Tibial nerve (tissue), 4 donors: Measurements from ENCODE around the gene SLC35A5. TPM values are rescaled to one million over a fixed set of nuclear protein-coding genes. Genes with fewer than 3 reads are reported as not detected.

Experiments
- DNase-seq, 2 donors: peaks; one replicate each; pipeline ENCODE4 v3.0.0-alpha.2; 2019; ENCODE audit warnings: low spot score in 2 of 2
- H3K27ac ChIP-seq, 4 donors: fragments of 200-600 bp; sonication (generic) in 3 of 4; one replicate each; pipeline ENCODE4 v1.5.1; 2017 to 2019; ENCODE audit warnings: mild to moderate bottlenecking in 1 of 4
- H3K27me3 ChIP-seq, 2 donors: fragments of 200-600 bp; sonication (generic) in 1 of 2; one replicate each; pipeline versions ENCODE4 v1.5.1 to v1.6.0; 2017 to 2019
- H3K36me3 ChIP-seq, 3 donors: fragments of 200-600 bp; sonication (generic); one replicate each; pipeline ENCODE4 v1.5.1; 2018 to 2019
- H3K4me1 ChIP-seq, 4 donors: fragments of 200-600 bp; sonication (generic) in 3 of 4; one replicate each; pipeline ENCODE4 v1.5.1; 2017 to 2019
- H3K4me3 ChIP-seq, 4 donors: fragments of 200-600 bp; sonication (generic) in 3 of 4; one replicate each; pipeline ENCODE4 v1.5.1; 2017 to 2019; ENCODE audit warnings: mild to moderate bottlenecking in 1 of 4, moderate library complexity in 1 of 4
- H3K9me3 ChIP-seq, 4 donors: fragments of 200-600 bp; sonication (generic) in 3 of 4; one replicate each; pipeline ENCODE4 v1.5.1; 2017 to 2019
- EP300 ChIP-seq, 2 donors: sonication (generic); formaldehyde crosslinking; IDR thresholded peaks; one replicate each; pipeline ENCODE4 v1.6.1; 2017; ENCODE audit warnings: antibody characterized with exemption in 2 of 2, mild to moderate bottlenecking in 1 of 2
- POLR2A ChIP-seq, 2 donors: fragments of 450-650 bp; IDR thresholded peaks; one replicate each; pipeline ENCODE4 v1.6.1; 2017; ENCODE audit warnings: antibody characterized with exemption in 2 of 2, mild to moderate bottlenecking in 2 of 2, moderate library complexity in 2 of 2
- WGBS, 2 donors: methylation state at CpG; one replicate each; pipeline ENCODE4 v1.1.5; 2018; 5-methylcytosine and 5-hydroxymethylcytosine counted together
- total RNA-seq, 4 donors: library from RNA; depleted of rRNA; stranded (reverse); fragments of >200 nt; gene quantifications; one replicate each; pipeline ENCODE4 v1.1.0, GENCODE V29; 2016
- TF ChIP-seq, protein P1 (sequence below), 5 experiments: fragments of 200-600 bp in 3 of 5; fragments of 450-650 bp in 2 of 5; sonication (generic) in 3 of 5; IDR thresholded peaks; one replicate each; pipeline ENCODE4 v1.5.1; 2016 to 2019; ENCODE audit warnings: antibody characterized with exemption in 5 of 5, mild to moderate bottlenecking in 3 of 5, moderate library complexity in 2 of 5

Gene SLC35A5
- total RNA-seq, 4 donors from 2014 or later: 19.0 to 30.4 (median 25.0) TPM

GRCh38 chr3:112564940-112565305 is 3.1 kb downstream of the SLC35A5 start:
- Histone ChIP-seq H3K27ac (no peak overlapping the region), H3K27me3 (no peaks in the 10 kb centered on the region), H3K4me1 (peaks cover 0 to 33% (median 15%) of the 10 kb centered on the region in 4 donors), H3K4me3 (no peak overlapping the region), H3K9me3 (no peaks in the 10 kb centered on the region), H3K36me3 (peaks cover 0 to 43% (median 0%) of the 10 kb centered on the region in 3 donors)
- DNase-seq: no peak
- TF ChIP-seq POLR2A (IDR thresholded peaks at IDR 0.05): no peak
- TF ChIP-seq, protein P1, sequence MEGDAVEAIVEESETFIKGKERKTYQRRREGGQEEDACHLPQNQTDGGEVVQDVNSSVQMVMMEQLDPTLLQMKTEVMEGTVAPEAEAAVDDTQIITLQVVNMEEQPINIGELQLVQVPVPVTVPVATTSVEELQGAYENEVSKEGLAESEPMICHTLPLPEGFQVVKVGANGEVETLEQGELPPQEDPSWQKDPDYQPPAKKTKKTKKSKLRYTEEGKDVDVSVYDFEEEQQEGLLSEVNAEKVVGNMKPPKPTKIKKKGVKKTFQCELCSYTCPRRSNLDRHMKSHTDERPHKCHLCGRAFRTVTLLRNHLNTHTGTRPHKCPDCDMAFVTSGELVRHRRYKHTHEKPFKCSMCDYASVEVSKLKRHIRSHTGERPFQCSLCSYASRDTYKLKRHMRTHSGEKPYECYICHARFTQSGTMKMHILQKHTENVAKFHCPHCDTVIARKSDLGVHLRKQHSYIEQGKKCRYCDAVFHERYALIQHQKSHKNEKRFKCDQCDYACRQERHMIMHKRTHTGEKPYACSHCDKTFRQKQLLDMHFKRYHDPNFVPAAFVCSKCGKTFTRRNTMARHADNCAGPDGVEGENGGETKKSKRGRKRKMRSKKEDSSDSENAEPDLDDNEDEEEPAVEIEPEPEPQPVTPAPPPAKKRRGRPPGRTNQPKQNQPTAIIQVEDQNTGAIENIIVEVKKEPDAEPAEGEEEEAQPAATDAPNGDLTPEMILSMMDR (IDR thresholded peaks at IDR 0.05): no peak
- TF ChIP-seq EP300 (IDR thresholded peaks at IDR 0.05): no peak

GRCh38 chr3:112568642-112569041 is 6.8 kb downstream of the SLC35A5 start:
- no peaks in the 10 kb centered on the region for H3K9me3 ChIP-seq
- 81 to 82% methylated on average over 2 of the region's 2 CpGs for WGBS, 2 donors
- TF ChIP-seq EP300 (IDR thresholded peaks at IDR 0.05) (no peak), POLR2A (IDR thresholded peaks at IDR 0.05) (no peak)
- TF ChIP-seq, protein P1 (IDR thresholded peaks at IDR 0.05): no peak
- no peak for DNase-seq
- H3K27me3 ChIP-seq: no peaks in the 10 kb centered on the region
- H3K36me3 ChIP-seq: peaks cover 0 to 73% (median 4%) of the 10 kb centered on the region in 3 donors
- no peak overlapping the region for H3K4me3 ChIP-seq
- H3K4me1 ChIP-seq: peaks cover 0 to 14% (median 0%) of the 10 kb centered on the region in 4 donors
- no peak overlapping the region for H3K27ac ChIP-seq

DNA sequence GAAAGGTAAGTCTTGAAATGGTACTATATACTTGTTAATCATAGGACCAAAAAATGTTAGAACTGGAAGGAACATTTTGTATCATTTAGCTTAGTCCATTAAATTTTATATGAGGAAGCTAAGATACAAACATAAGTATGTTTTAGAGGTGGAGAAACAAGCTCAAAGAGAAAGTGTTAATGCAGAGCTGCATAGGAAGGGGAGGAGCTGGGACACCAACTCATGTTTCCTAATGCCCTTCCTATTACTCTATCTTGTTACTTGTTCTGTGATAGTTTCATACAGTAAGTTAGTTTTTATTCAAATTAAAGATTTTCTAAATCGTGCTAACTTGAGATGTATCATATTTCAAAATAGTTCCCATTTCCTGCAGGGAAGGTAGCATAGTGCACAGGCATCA is 7.4 kb downstream of the SLC35A5 start:
- WGBS, 2 donors: 60 to 64% methylated on average over 1 of the region's 1 CpG
- DNase-seq: no peak
- no peaks in the 10 kb centered on the region for H3K9me3 ChIP-seq
- peaks cover 0 to 79% (median 4%) of the 10 kb centered on the region in 3 donors for H3K36me3 ChIP-seq
- no peak overlapping the region for H3K27ac ChIP-seq
- H3K4me3 ChIP-seq: no peak overlapping the region
- no peaks in the 10 kb centered on the region for H3K27me3 ChIP-seq
- TF ChIP-seq POLR2A (IDR thresholded peaks at IDR 0.05) (no peak), EP300 (IDR thresholded peaks at IDR 0.05) (no peak)
- TF ChIP-seq, protein P1 (IDR thresholded peaks at IDR 0.05): no peak
- peaks cover 0 to 7% (median 0%) of the 10 kb centered on the region in 4 donors for H3K4me1 ChIP-seq

- H3K4me1 ChIP-seq: peaks cover 0 to 7% (median 0%) of the 10 kb centered on the region in 4 donors
- H3K9me3 ChIP-seq: no peaks in the 10 kb centered on the region
- no peaks in the 10 kb centered on the region for H3K27me3 ChIP-seq
- H3K4me3 ChIP-seq: no peak overlapping the region
- no peak for TF ChIP-seq POLR2A (IDR thresholded peaks at IDR 0.05)
- TF ChIP-seq EP300 (IDR thresholded peaks at IDR 0.05): no peak
- TF ChIP-seq, protein P1 (IDR thresholded peaks at IDR 0.05): no peak
- DNase-seq: no peak
- 89 to 91% methylated on average over 1 of the region's 1 CpG for WGBS, 2 donors
- peaks cover 0 to 66% (median 4%) of the 10 kb centered on the region in 3 donors for H3K36me3 ChIP-seq
- no peak overlapping the region for H3K27ac ChIP-seq
Observed at GRCh38 chr3:112572701-112573100, 10.9 kb downstream of the SLC35A5 start.

- TF ChIP-seq POLR2A (IDR thresholded peaks at IDR 0.05) (no peak), EP300 (IDR thresholded peaks at IDR 0.05) (no peak)
- TF ChIP-seq, protein P1 (IDR thresholded peaks at IDR 0.05): no peak
- 86 to 88% methylated on average over 3 of the region's 3 CpGs for WGBS, 2 donors
- peaks cover 0 to 57% (median 10%) of the 10 kb centered on the region in 3 donors for H3K36me3 ChIP-seq
- no peaks in the 10 kb centered on the region for H3K9me3 ChIP-seq
- H3K27me3 ChIP-seq: no peaks in the 10 kb centered on the region
- H3K27ac ChIP-seq: no peak overlapping the region
- no peak for DNase-seq
- H3K4me3 ChIP-seq: no peak overlapping the region
- H3K4me1 ChIP-seq: no peaks in the 10 kb centered on the region
Observed at GRCh38 chr3:112579232-112579631, 17.4 kb downstream of the SLC35A5 start.
